Hepatic stellate cell (primary cell): ENCODE measurements around the gene CABP2.
"Not testable (repeated sequence)": the region's sequence is repeated elsewhere in the genome, so short reads cannot be mapped to it uniquely, and the experiment has no call there.

Experiments
- DNase-seq: peaks from one replicate; pipeline ENCODE4 v3.0.0; 2011; ENCODE audit warnings: low spot score

CABP2 gene

DNA sequence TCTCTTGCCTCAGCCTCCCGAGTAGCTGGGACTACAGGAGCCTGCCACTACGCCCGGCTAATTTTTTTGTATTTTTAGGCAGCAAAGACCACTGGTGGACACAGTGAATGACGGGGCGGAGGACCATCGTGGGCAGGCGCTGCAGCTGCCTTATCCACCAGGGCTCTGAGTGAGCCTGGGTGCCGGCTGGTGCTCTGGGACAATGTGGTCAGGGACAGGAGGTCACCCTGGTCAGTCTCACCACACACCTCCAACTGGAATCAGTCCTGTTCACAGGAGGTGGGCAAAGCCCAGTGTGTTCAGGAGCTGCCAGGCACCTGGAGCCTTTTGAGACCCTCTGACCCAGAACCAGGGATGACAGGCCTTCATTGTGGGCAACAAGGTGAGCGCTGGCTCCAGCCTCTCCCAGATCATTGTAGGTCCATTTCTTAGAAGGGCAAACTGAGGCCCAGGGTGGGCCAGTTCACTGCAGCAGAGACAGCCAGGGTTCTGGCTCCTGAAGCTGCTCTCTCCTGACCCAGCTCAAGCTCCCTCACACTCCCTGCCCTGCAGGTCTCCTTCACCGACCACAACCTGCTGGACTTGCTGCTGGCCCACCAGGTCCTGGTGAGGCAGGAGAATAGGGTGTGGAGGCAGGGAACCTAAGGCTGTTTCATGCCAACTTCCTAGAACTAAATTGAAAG is 15.7 kb upstream of the CABP2 start:
- no peak for DNase-seq

DNA sequence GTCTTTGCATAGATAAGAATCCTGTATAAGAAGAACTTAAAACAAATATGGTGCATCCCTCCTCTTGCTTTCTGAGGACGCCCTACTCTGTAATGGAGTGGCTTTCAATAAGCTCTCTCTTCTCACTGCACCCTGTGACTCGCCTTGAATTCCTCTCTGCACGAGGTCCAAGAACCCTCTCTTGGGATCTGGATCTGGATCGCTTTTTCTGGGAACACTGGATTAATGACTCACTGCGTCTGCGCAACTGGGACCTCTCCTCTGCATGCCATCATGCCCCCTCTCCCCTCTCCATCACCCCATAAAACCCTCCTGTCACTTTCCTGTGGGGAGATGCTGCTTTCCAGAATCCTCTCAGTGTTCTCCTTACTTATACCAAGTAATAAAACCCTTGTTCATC is 15.1 kb upstream of the CABP2 start:
- no peak for DNase-seq

DNA sequence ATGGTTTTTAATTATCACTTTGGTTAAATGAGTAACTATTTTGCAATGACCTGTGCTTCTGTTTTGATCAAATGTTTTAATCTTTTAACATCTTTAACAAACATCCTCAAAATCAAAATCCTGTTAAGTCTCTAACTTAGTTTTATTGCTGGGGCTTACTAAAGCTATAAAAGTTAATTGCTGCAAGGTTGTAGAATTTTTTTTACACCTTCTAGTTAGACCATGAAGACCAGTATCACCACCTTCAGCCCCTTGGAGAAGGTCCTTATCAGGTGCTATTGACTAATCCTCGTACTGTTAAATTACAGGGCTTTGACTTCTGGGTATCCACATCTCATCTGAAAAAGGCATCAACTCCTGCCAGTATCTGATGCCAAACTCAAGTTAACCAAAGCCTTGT is 12.3 kb upstream of the CABP2 start:
- no peak for DNase-seq

DNA sequence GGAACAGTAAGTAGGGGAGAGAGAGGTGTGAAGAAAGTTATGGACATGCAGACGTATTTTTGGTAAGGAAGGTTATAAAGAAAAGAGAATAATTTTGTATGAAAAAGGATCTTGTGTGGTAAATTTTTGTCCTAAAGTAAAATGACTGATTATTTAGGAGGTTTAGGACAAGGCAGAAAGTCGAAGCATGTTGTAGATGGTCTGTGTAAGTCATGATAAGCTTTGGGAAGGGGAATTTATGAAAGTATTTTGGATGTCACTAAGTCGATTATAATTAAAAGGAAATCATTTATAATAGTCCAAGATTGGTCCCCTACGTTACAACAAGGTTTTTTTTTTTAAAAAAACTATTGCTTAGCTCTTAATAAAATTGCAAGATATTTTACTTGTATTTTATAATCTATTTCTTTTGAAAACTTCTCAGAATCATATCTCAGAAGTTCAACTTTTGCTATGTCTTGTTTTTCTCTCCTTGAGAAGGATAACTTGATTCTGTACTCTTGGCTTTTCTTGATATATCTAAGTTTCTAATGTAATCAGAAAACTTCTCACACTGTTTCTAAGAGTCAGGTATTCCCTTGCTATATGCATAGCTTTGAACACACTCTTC is 10.9 kb upstream of the CABP2 start:
- no peak for DNase-seq

DNA sequence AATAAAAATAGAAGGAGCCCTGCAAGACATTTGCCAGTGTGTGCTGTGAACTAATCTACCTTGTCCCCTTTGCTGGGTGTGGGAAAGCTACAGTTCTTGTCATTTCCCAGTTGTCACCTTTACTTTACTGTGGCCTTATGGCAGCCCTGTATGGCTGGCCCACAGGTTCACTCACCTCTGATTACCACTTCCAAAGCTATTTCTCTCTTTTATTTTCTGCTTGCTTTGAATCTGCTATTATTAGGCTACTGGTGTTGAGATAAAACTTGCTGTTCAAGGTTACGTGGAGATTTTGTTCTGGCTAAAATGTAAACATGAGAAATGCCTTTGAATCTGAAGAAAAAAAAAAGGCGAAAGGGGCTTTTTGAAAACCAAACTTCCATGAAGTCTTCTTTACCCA is 9.6 kb upstream of the CABP2 start:
- no peak for DNase-seq

DNA sequence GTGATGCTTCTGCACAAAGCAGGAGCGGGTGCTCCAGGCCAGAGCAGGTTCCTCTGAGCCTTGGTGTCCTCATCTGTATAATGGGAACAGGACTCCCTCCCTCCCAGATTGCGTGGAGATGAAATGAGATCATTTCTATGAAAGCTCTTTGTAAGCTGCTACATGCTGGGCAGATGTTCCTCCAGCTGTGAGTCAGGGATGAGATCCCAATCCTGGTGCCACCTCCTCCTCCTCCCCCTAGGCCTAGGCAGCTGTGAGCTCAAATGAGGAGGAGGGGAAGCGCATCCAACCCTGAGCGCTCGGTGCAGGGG is 7.0 kb upstream of the CABP2 start:
- DNase-seq: no peak

DNA sequence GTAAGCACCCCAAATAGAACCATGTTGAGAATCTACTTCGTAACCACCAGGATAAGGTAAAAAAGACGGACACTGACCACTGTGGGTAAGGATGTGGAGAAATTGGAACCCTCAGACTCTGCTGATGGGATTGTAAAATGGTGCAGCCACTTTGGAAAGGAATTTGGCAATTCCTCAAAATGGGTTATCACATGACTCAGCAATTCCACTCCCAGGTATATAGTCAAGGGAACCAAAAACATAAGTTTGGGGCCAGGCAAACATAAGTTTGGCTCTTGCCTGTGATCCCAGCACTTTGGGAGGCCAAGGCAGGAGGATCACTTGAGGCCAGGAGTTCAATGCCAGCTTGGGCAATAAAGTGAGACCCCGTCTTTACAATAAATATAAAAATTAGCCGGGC is 5.1 kb upstream of the CABP2 start:
- no peak for DNase-seq

DNA sequence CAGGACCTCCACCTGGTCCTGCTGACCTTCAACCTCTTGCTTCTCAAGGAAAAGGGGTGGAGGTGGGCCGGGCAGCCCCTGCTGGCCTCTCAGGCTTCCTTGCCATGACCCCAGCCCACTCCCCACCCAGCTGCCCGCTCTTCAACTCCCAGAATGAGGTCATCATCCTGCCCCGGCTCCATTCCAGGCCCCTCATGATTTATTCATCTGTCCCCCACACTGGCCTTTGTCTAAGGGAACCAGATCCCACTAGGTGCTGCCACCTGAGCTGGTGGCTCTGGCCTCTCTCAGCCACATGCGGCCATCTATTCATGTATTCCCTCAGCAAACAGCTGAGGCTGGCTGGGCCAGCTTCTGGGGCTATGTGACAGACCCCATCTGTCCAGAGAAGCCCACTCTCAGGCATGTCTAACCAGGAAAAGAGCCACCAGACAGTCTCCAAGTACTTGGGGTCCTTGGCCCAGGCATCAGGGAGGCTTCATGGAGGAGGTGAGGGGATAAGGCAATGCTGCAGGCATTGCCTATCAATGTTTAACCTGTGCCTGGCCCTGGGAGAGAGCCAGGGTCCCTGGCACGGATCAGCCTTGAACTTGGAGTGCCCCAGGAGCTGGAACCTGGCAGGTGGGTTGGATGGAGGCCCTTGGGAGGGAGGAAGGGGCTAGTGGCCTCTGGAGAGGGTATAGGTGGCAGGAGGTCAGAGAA is 2.2 kb upstream of the CABP2 start:
- DNase-seq: no peak

DNA sequence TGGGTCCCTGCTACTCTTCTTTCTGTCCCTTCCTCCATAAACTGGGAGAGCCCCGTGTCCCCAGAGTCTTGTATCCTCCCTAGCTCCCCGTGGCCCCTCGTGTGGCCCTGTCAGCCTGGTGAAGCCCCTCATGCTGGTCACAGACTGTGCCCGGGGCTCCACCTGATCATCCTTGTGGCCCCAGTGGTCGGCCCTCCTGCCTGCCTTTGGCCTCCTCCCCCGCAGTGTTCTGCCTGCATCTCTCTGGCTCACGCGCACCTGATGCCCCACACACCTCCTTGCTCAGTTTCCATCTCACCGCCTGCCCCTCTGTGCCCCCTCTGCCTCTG is 1.2 kb upstream of the CABP2 start:
- no peak for DNase-seq

DNA sequence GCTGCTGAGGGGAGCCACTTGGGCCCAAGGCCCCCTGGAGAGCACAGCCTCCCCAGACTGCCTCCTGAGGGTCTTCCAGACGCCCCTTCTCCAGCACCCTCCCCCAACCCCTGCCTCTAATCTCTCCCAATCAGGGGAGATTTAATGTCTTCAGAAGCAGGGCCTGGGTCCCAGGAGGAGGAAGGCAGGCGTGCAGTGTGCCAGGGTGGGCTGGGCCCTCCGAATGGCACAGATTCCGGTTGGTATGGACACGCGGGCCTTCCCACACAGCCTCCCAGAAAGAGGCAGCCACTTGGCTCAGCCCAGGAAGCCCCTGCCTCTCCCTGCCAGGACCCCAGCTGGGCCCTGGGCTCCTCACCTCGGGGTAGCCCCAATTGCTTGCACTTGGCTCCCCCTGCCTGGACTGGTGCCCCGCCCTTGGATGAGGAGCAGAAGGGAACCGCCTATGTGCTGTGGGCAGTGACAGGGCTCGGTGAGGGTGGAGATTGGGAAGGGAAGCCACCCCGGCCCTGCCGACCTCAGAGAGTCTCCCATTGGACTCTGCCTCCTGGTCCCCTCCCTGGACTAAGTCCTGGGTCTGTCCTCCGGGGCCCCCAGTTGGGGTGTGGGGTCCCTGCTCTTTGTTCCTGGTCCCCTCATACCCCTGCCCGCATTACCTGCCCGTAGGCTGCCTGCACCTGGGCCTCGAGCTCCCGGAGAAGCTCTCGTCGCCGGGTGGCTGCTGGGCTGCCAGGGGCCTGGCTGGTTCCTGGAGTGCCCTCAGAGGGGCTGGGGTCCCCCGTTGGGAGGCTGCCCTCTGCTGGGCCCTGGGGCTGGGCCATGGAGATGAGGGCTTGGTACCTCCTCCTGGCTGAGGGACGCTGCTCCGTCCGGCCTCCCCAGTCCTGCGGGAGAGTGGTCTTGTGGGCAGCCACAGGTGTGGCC is 572 bp upstream of the CABP2 start:
- DNase-seq: no peak

DNA sequence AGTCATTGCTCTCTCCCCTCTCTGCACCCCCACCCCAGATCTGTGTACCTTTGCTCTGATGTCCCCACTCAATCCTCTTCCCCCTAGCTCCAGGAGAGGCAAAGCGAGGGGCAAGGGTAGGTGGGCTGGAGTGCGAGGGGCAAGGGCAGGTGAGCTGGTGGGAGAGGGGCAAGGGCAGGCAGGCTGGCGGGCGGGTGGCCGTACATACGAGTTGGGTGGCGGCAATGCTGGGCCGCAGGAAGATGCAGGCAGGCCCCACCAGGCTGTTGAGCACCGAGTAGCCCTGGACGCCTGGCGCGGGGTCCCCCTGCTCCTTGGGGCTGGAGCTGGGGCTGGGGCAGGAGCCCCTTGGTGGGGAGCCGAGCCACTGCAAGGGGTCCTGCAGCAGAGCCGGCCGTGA is 908 bp downstream of the CABP2 start:
- DNase-seq: no peak

DNA sequence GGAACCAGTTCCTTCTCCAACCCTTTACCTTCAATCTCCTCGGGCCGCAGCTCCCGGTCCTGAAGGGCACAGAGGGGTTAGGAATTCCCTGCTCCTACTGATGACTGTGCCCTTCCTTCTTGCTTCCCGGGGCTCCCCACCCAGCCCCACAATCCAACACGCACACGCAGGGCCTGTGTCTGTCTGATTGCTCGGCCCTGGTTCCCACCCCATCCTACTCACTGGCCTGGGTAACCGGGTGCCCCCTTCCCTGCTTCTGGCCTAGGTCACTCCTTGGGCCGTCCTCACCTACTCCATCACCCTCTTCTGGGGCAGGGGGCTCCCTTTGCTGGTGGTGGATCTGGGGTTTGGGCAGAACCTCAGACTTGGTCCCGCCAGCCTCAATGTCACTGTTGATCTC is 1.3 kb downstream of the CABP2 start:
- DNase-seq: no peak

DNA sequence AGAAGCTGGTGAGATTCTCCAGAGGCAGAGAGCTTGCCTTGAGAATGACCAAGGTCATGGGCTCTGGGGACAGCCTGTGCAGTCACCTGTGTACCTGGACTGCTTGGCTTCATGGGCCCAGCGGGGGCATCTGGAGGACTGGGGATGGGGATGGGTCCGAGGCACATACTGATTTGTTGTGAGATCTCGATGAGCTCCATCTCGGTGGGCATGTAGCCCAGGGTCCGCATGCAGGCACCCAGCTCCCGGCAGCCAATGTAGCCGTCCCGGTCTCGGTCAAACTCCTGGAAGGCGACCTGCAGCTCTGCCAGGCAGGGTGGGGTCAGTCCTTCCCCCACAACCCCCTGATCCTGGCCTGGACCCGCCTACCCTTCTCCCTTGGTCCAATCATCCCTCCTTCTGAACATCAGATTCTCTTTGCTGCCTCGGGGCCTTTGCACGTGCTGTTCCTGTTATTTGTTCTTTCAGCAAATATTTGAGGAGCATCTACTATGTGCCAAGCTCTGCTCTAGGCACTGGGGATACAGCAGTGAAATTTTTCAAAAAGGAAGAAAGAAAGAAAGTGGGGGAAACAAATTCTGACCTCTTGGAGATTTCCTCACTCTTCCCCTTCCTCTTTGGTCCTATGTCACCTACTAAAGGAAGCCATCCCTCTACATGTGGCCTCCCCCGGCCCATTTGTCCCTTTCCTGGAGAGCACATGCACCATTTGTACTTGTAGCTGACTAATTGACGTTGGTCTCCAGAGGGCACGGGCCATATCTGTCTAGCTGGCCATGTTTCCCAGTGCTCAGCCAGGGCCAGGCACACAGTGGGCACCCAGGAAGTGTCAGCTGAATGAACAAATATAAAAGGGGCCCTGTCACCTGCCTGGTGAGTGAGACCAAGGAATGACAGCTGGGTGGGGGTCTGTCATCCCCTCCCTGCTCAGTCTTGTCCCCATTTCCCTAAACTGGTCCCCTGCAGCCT is 2.1 kb downstream of the CABP2 start:
- DNase-seq: no peak

DNA sequence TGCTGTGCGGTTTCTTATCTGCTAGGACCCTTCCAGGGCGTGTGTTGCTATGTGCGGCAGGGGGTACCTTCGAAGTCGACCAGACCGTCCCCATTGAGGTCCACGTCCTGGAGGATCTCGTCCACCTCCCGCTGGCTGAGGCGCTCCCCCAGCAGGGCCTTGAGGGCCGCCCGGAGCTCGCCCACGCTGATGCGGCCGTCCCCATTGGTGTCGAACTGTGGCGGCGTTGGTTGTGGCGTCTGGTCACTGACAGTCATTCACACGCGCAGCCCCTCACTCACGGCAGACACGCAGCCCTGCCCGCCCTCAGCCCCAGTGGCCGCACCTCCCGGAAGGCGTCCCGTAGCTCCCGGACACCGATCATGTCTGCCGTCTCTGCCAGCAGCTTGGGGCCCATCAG is 3.5 kb downstream of the CABP2 start:
- DNase-seq: no peak

DNA sequence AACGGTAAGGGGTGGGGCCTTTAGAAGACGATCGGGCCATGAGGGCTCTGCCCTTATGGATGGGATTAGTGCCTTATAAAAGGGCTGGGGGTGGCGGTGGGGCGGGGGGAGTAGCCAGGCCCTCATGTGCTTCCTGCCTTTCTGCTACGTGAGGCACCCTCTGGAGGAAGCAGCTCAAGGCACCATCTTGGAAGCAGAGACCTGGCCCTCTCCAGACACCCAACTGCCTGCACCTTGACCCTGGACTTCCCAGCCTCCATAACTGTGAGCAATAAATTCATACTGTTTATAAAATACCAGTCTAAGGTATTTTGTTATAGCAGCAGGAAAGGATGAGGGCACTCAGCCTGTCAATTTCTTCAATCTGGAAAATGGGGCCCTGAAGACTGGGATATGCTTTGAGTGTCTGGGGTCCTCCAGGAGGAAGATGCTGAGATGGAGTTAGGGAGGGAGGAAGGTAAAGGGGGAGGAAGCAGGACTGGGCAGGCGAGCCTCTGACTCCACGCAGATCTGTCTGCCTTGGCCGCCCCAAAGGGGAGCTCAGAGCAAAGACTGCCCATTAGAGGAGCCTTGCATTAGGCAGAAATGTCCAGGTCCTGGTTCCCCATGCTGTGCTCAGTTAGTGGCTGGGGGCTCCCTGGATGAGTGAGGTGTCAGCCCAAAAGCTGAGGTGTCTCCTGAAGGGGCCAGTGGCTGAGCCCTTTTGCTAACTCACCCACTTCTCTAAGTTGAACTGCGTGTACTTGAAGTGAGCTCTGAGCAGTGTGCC is 5.3 kb downstream of the CABP2 start:
- no peak for DNase-seq

DNA sequence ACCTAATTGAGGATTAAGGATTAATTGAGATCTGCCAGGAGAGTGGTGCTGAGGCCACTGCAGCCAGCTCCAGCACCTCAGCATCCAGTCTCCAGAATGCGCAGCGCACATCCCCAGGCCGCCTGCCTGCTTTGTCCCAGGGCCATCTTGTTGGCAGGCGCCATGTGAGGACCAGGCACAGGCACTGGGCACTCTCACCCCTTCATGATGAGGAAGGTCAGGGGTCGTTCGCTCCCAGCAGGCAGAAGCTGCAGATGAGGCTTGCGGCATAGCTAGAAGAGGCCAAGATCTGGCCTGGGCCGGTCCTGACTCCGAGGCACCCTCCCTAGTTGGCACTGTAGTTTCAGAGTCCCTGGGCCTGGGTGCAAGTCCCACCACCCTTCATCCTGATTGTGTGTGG is 6.4 kb downstream of the CABP2 start:
- no peak for DNase-seq

DNA sequence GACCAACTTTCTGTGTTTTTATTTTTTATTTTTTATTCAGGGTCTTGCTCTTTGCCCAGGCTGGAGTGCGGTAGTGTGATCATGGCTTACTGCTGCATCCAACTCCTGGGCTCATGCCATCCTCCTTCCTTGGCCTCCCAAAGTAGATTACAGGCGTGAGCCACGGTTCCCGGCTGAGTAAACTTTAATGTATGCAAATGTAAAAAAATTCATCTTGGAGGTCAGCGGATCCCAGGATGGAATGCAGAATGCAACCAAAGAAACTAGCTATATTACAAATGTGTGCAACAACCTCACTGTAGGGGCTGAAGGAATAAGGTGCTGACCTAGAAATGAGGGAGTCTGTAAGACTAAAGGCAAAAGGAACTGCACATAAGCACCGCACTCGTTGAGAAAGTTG is 9.1 kb downstream of the CABP2 start:
- DNase-seq: no peak

DNA sequence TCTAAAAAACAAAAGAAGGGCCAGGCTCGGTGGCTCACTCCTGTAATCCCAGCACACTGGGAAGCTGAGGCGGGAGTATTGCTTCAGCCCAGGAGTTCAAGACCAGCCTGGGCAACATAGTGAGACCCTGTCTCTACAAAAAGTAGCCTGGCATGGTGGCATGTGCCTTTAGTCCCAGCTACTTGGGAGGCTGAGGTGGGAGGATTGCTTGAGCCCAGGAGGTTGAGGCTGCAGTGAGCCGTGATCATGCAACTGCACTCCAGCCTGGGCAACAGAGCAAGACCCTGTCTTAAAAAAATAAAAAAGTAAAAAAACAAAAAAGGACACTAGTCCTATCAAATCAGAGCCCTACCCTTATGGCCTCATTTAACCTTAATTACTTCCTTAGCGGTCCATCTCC is 11.7 kb downstream of the CABP2 start:
- not testable (repeated sequence) for DNase-seq

DNA sequence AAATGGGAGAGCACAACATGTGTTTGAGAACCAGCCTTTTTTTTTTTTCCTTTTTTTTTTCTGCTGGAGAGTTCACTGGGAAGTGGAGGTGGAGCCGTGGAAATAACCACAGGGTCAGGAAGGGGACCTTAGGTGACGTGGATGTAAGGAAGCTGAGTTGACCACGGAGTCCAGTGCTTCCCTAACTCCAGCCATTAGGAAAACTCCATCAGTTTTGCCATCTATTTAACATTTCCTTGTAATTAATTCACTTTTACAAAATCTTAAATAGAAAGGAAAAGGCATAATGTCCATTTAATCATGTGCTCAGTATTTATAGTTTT is 13.3 kb downstream of the CABP2 start:
- DNase-seq: no peak

DNA sequence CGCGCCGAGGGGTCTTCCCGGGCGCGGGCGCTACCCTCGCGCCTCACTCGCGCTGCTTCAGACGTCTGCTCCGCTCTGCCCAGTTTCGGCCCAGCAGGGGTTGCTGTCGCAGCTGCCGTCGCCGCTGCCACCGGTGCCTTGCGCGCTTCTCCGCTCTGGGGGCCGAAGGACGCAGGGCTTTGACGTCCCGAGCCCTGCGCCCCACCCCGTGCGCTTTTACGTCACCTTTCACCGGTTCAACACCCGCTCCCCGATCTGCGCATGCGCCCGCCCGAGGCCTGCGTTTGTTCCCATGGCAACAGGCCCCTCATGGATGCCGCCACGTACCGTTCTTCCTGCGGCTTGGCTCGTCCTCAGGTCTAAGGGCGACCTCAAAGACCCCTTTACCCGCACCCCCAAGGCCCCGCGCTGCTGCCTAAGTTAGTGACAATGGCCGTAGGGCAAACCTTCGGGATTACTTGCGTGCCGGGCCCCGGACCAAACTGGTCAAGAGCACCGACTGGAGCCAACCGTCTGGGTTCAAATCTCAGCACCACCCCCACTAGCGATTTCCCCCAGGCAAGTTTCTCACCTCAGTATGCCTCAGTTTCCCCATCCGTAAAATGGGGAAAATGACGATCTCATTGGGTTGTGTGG is 14.6 kb downstream of the CABP2 start:
- DNase-seq: peak; percentile 99
